NCI-H526 treated with DMSO at 0.1 percent for 48 hours (cell line): ENCODE data around the gene TKFC.

Experiments
- DNase-seq: peaks from one replicate; lab custom pipeline; 2025; lab: John Stamatoyannopoulos, UW

Gene TKFC

GRCh38 chr11:61332797-61333549 lies at the start of gene TKFC, which contains the start of gene DDB1:
Gene TKFC, plus strand, starts transcription at chr11:61333228. Its CDS starts 1,501 bp downstream, at chr11:61334729.
Gene DDB1, minus strand, starts transcription at chr11:61333105. Its CDS starts 137 bp downstream, at chr11:61332968.
- peak; percentile 84 for DNase-seq

GRCh38 chr11:61283613-61284012 lies 49.4 kb upstream of the TKFC start:
- no peak for DNase-seq

- DNase-seq: no peak
Observed at GRCh38 chr11:61287338-61287977, 45.6 kb upstream of the TKFC start.

- DNase-seq: no peak
Observed at GRCh38 chr11:61290905-61291690, 41.9 kb upstream of the TKFC start.

- DNase-seq: no peak
Observed at GRCh38 chr11:61292356-61292755, 40.7 kb upstream of the TKFC start.

GRCh38 chr11:61293867-61294716 lies 38.9 kb upstream of the TKFC start:
- DNase-seq: peak; percentile 84

GRCh38 chr11:61294717-61295595 lies 38.1 kb upstream of the TKFC start, which contains the start of gene VWCE:
Gene VWCE, minus strand, starts transcription at chr11:61295316. Its CDS starts 279 bp downstream, at chr11:61295037.
- DNase-seq: peak; percentile 84

- no peak for DNase-seq
Observed at GRCh38 chr11:61295596-61295926, 37.5 kb upstream of the TKFC start.

GRCh38 chr11:61297341-61297740 lies 35.7 kb upstream of the TKFC start:
- DNase-seq: no peak

- no peak for DNase-seq
Observed at GRCh38 chr11:61297746-61298145, 35.3 kb upstream of the TKFC start.

GRCh38 chr11:61298663-61299244 lies 34.3 kb upstream of the TKFC start:
- no peak for DNase-seq

GRCh38 chr11:61302550-61302949 lies 30.5 kb upstream of the TKFC start:
- DNase-seq: no peak

- DNase-seq: no peak
Observed at GRCh38 chr11:61303725-61304124, 29.3 kb upstream of the TKFC start.

GRCh38 chr11:61305417-61305816 lies 27.6 kb upstream of the TKFC start:
- no peak for DNase-seq

GRCh38 chr11:61306221-61306620 lies 26.8 kb upstream of the TKFC start:
- DNase-seq: no peak

GRCh38 chr11:61307354-61307753 lies 25.7 kb upstream of the TKFC start:
- DNase-seq: no peak

GRCh38 chr11:61309141-61309540 lies 23.9 kb upstream of the TKFC start:
- DNase-seq: no peak

GRCh38 chr11:61309739-61310138 lies 23.3 kb upstream of the TKFC start:
- no peak for DNase-seq

- no peak for DNase-seq
Observed at GRCh38 chr11:61310749-61311148, 22.3 kb upstream of the TKFC start.

GRCh38 chr11:61315260-61315659 lies 17.8 kb upstream of the TKFC start:
- DNase-seq: no peak
